NCI-H2196 treated with DMSO at 0.1 percent for 48 hours (cell line): Measurements from ENCODE around the gene PRPF38A.

Source experiments
- DNase-seq: peaks from one replicate; lab custom pipeline; 2025; ENCODE audit not compliant: unreplicated experiment; lab: John Stamatoyannopoulos, UW

PRPF38A gene

GRCh38 chr1:52455686-52456085, 51.3 kb downstream of the PRPF38A start:
- DNase-seq, result no peak

GRCh38 chr1:52460694-52461093, 56.3 kb downstream of the PRPF38A start:
- no peak for DNase-seq

- DNase-seq, result no peak
Measured at GRCh38 chr1:52461821-52462220, 57.4 kb downstream of the PRPF38A start.

GRCh38 chr1:52463891-52464290, 59.5 kb downstream of the PRPF38A start:
- no peak for DNase-seq

- DNase-seq, result no peak
Measured at GRCh38 chr1:52469108-52469507, 64.7 kb downstream of the PRPF38A start.
